ENCODE data around the gene TTI1. TPM values are rescaled to one million over a fixed set of nuclear protein-coding genes. Genes with fewer than 3 reads are reported as not detected.

Gene TTI1
- total RNA-seq, 1 donor from 2014 or later: 13.4 TPM

DNA sequence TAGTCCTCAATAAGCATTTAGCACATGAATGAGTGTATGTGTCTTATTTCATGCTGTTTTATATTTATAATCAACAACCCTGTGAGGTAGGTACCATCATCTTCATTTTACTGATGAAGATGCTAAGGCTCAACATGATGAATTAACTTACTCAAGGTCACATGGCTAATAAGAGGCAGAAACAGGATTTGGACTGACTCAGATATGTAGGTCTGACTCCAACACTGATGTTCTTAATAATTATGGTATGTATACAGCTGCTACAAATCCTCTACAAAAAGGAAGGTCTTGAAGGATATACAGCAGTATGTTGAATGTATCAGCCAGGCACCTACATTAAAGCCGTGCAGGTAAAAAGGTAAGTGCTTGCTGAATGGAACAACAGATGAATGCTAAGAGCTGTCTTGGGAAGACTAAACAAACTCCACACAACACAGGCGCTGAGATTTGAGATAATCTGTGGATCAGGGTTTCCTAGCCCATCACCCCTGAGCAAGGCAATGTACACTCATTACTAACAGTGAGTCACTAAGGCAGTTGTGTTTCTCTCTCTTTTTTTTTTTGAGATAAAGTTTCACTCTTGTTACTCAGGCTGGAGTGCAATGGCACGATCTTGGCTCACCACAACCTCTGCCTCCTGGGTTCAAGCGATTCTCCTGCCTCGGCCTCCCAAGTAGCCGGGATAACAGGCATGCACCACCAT, 31.9 kb downstream of the TTI1 start:
- Mint-ChIP-seq H3K36me3 (ENCODE audit: low read depth, unreplicated experiment) (peaks cover 11% of the 10 kb centered on the region), H3K9me3 (ENCODE audit: unreplicated experiment) (no peaks in the 10 kb centered on the region), H3K4me3 (ENCODE audit: unreplicated experiment) (no peak overlapping the region), H3K4me1 (ENCODE audit: low read depth, unreplicated experiment) (peaks cover 38% of the 10 kb centered on the region), H3K27ac (ENCODE audit: unreplicated experiment) (peak overlapping the region; percentile 63), H3K27me3 (ENCODE audit: low read depth, unreplicated experiment) (no peaks in the 10 kb centered on the region)
- Histone ChIP-seq H3K79me2 (ENCODE audit: insufficient read depth, low read length) (no peaks in the 10 kb centered on the region), H3K9ac (ENCODE audit: low read length) (peak overlapping the region; percentile 20), H3K4me3 (ENCODE audit: insufficient read depth, low read depth, low read length) (no peak overlapping the region), H3K4me1 (ENCODE audit: insufficient read depth, low read length) (peaks cover 21% of the 10 kb centered on the region), H4K20me1 (ENCODE audit: insufficient read depth, low read length) (peaks cover 6% of the 10 kb centered on the region), H3K4me2 (ENCODE audit: low read length) (peak overlapping the region; percentile 70), H3K36me3 (ENCODE audit: insufficient read depth, low read length) (peaks cover 17% of the 10 kb centered on the region), H2AFZ (ENCODE audit: low read depth, low read length) (no peak overlapping the region), H3K27ac (ENCODE audit: low read depth, low read length) (peak overlapping the region; percentile 47), H3K9me3 (ENCODE audit: insufficient read depth, low read depth, low read length) (no peaks in the 10 kb centered on the region), H3K27me3 (ENCODE audit: insufficient read depth, low read length) (no peaks in the 10 kb centered on the region)
- peak; percentile 52 for FAIRE-seq
- TF ChIP-seq, protein P1, sequence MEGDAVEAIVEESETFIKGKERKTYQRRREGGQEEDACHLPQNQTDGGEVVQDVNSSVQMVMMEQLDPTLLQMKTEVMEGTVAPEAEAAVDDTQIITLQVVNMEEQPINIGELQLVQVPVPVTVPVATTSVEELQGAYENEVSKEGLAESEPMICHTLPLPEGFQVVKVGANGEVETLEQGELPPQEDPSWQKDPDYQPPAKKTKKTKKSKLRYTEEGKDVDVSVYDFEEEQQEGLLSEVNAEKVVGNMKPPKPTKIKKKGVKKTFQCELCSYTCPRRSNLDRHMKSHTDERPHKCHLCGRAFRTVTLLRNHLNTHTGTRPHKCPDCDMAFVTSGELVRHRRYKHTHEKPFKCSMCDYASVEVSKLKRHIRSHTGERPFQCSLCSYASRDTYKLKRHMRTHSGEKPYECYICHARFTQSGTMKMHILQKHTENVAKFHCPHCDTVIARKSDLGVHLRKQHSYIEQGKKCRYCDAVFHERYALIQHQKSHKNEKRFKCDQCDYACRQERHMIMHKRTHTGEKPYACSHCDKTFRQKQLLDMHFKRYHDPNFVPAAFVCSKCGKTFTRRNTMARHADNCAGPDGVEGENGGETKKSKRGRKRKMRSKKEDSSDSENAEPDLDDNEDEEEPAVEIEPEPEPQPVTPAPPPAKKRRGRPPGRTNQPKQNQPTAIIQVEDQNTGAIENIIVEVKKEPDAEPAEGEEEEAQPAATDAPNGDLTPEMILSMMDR (IDR thresholded peaks at IDR 0.05; ENCODE audit: insufficient read depth, low read depth, low read length): no peak
- no peak for TF ChIP-seq EZH2 (IDR thresholded peaks at IDR 0.05; ENCODE audit: insufficient read depth, low read length)
- DNase-seq (ENCODE audit: low read depth): peak; percentile 78

DNA sequence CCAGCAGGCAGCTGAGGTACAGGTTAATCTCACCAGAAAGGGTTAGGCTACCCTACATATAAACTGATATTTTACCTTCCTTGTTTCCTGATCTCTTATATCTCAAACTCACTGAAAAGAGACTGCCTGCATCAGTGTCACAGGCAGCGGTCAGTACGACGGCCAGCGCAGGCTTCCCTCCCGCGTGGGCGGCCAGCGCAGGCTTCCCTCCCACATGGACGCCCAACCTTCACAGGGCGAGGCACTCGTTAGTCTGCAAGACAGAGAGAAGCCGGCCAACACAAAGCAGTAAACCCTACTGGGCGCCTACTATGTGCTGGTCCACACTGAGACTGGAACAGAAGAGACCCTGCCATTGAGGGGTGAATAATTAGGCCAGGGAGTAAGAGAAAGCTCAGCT, 33.0 kb downstream of the TTI1 start:
- Mint-ChIP-seq H3K4me3 (ENCODE audit: unreplicated experiment) (no peak overlapping the region), H3K4me1 (ENCODE audit: low read depth, unreplicated experiment) (peaks cover 36% of the 10 kb centered on the region), H3K36me3 (ENCODE audit: low read depth, unreplicated experiment) (peaks cover 16% of the 10 kb centered on the region), H3K9me3 (ENCODE audit: unreplicated experiment) (no peaks in the 10 kb centered on the region), H3K27me3 (ENCODE audit: low read depth, unreplicated experiment) (no peaks in the 10 kb centered on the region), H3K27ac (ENCODE audit: unreplicated experiment) (no peak overlapping the region)
- H3K36me3 ChIP-seq (ENCODE audit: insufficient read depth, low read length): peaks cover 17% of the 10 kb centered on the region
- H3K9ac ChIP-seq (ENCODE audit: low read length): no peak overlapping the region
- no peak overlapping the region for H3K4me3 ChIP-seq (ENCODE audit: insufficient read depth, low read depth, low read length)
- no peaks in the 10 kb centered on the region for H3K9me3 ChIP-seq (ENCODE audit: insufficient read depth, low read depth, low read length)
- FAIRE-seq (no peak), DNase-seq (ENCODE audit: low read depth) (no peak)
- TF ChIP-seq, protein P1 (IDR thresholded peaks at IDR 0.05; ENCODE audit: insufficient read depth, low read depth, low read length): no peak
- TF ChIP-seq EZH2 (IDR thresholded peaks at IDR 0.05; ENCODE audit: insufficient read depth, low read length): no peak
- H3K27ac ChIP-seq (ENCODE audit: low read depth, low read length): no peak overlapping the region
- no peak overlapping the region for H3K4me2 ChIP-seq (ENCODE audit: low read length)
- H3K4me1 ChIP-seq (ENCODE audit: insufficient read depth, low read length): peaks cover 21% of the 10 kb centered on the region
- H3K79me2 ChIP-seq (ENCODE audit: insufficient read depth, low read length): no peaks in the 10 kb centered on the region
- no peaks in the 10 kb centered on the region for H3K27me3 ChIP-seq (ENCODE audit: insufficient read depth, low read length)
- H4K20me1 ChIP-seq (ENCODE audit: insufficient read depth, low read length): peaks cover 6% of the 10 kb centered on the region
- H2AFZ ChIP-seq (ENCODE audit: low read depth, low read length): no peak overlapping the region
